Testis (tissue), 2 donors: Measurements from ENCODE around the gene DLG2.

Experiments
- POLR2A ChIP-seq: fragments of 450-650 bp; IDR thresholded peaks from one replicate; pipeline ENCODE4 v1.6.1; 2017; ENCODE audit warnings: antibody characterized with exemption, mild to moderate bottlenecking, moderate library complexity
- TF ChIP-seq, protein P1 (sequence below), 3 experiments: fragments of 450-650 bp in 2 of 3; fragments of 200-600 bp in 1 of 3; sonication (generic) in 1 of 3; IDR thresholded peaks; one replicate each; pipeline ENCODE4 v1.5.1; 2016 to 2019; ENCODE audit warnings: antibody characterized with exemption in 3 of 3, mild to moderate bottlenecking in 2 of 3, moderate library complexity in 1 of 3

DNA sequence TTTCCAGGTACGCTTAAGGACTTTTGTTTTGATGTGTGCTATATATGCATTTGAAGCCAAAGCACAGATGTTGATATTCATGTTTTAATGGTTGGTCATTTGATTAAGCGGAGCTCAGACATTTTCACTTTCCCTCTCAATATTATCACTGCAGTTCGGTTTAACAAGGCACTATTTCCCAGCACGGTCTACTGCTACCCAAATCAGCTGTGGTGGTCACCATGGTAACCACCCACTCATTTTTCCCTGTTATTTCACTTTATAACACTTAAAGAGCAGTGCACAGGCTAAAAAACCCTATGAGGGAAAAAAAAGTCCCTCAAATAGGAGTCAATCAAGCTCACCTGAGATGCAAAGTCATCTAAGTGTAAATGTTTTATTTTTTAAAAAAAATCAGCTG, 1901.4 kb downstream of the DLG2 start:
- TF ChIP-seq, protein P1, sequence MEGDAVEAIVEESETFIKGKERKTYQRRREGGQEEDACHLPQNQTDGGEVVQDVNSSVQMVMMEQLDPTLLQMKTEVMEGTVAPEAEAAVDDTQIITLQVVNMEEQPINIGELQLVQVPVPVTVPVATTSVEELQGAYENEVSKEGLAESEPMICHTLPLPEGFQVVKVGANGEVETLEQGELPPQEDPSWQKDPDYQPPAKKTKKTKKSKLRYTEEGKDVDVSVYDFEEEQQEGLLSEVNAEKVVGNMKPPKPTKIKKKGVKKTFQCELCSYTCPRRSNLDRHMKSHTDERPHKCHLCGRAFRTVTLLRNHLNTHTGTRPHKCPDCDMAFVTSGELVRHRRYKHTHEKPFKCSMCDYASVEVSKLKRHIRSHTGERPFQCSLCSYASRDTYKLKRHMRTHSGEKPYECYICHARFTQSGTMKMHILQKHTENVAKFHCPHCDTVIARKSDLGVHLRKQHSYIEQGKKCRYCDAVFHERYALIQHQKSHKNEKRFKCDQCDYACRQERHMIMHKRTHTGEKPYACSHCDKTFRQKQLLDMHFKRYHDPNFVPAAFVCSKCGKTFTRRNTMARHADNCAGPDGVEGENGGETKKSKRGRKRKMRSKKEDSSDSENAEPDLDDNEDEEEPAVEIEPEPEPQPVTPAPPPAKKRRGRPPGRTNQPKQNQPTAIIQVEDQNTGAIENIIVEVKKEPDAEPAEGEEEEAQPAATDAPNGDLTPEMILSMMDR (IDR thresholded peaks at IDR 0.05): no peak
- no peak for TF ChIP-seq POLR2A
